A549 (cell line): Measurements from ENCODE around the gene TEFM.

Source experiments
- BHLHE40 ChIP-seq: IDR thresholded peaks from 2 replicates; pipeline ENCODE4 v1.6.1; 2012; ENCODE audit warnings: low read depth, low read length, inconsistent platforms
- CEBPB ChIP-seq, 2 experiments: fragments of >200 bp in 1 of 2; sonication (Bioruptor Twin) in 1 of 2; formaldehyde crosslinking in 1 of 2; IDR thresholded peaks; 2 replicates each; pipeline ENCODE4 v1.6.1; 2012 to 2016
- CHD2 ChIP-seq: fragments of 150-350 bp; IDR thresholded peaks from 2 replicates; pipeline ENCODE4 v1.6.1; 2014; ENCODE audit warnings: low read length; ENCODE audit not compliant: partially characterized antibody
- JUN ChIP-seq, 2 experiments: fragments of >200 bp; sonication (Bioruptor Twin); formaldehyde crosslinking; IDR thresholded peaks; 2 replicates in 1 of 2; 3 replicates in 1 of 2; pipeline ENCODE4 v1.6.1; 2016 to 2017
- JUNB ChIP-seq: fragments of >200 bp; sonication (Bioruptor Twin); formaldehyde crosslinking; IDR thresholded peaks from 2 replicates; pipeline ENCODE4 v1.6.1; 2016
- MAZ ChIP-seq: fragments of 150-350 bp; IDR thresholded peaks from 2 replicates; pipeline ENCODE4 v1.6.1; 2014; ENCODE audit warnings: antibody characterized with exemption, low read depth, low read length, borderline replicate concordance
- MYC ChIP-seq: IDR thresholded peaks from 2 replicates; pipeline ENCODE4 v1.6.1; 2012; ENCODE audit warnings: mild to moderate bottlenecking, inconsistent platforms, low read length, improper control_type of control experiment, borderline replicate concordance
- NFE2L2 ChIP-seq: fragments of 150-350 bp; conservative IDR thresholded peaks from 2 replicates; pipeline ENCODE4 v1.6.1; 2014; ENCODE audit warnings: low read length
- POLR2A ChIP-seq: IDR thresholded peaks from 2 replicates; pipeline ENCODE4 v1.6.1; 2012; ENCODE audit warnings: mild to moderate bottlenecking, low read length
- RAD21 ChIP-seq, 2 experiments: fragments of >200 bp in 1 of 2; sonication (Bioruptor Twin) in 1 of 2; formaldehyde crosslinking in 1 of 2; IDR thresholded peaks in 1 of 2; conservative IDR thresholded peaks in 1 of 2; 2 replicates in 1 of 2; 3 replicates in 1 of 2; pipeline ENCODE4 v1.6.1; 2012 to 2018; ENCODE audit warnings: inconsistent platforms in 1 of 2
- USF2 ChIP-seq: fragments of 450-650 bp; IDR thresholded peaks from 2 replicates; pipeline ENCODE4 v1.6.1; 2014; ENCODE audit warnings: antibody characterized with exemption
- TF ChIP-seq, protein P1 (sequence below): fragments of 200-600 bp; sonication (generic); IDR thresholded peaks from 2 replicates; pipeline ENCODE4 v1.6.1; 2016; ENCODE audit warnings: antibody characterized with exemption, mild to moderate bottlenecking, moderate library complexity
- TF ChIP-seq, protein P2 (sequence below): fragments of >200 bp; sonication (Bioruptor Twin); formaldehyde crosslinking; IDR thresholded peaks from 3 replicates; pipeline ENCODE4 v1.5.1; 2016

DNA sequence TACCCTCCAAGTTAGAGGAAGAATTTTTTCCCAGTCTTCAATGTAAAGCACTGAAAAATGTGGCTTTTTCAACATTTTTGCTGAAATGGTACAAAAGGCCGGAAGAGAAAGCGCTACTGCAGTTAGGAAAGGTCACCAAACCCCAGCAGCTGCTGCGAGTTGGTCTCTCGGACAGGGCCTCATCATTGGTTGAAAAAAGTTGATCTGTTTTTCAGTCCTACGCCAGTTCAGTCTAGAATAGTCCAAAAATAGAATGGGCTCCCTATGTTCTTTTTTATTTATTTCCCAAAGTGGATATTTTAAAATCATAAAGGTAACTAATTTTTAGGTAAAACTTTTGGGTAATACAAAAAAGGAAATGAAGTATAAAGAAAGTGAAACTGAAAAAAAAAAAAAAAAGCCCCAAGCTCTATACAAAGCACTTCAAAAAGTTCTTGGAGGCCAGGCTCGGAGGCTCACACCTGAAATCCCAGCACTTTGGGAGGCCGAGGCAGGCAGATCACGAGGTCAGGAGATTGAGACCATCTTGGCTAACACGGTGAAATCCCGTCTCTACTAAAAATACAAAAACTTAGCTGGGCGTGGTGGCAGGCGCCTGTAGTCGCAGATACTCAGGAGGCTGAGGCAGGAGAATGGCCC, 33.1 kb upstream of the TEFM start:
- TF ChIP-seq, protein P1, sequence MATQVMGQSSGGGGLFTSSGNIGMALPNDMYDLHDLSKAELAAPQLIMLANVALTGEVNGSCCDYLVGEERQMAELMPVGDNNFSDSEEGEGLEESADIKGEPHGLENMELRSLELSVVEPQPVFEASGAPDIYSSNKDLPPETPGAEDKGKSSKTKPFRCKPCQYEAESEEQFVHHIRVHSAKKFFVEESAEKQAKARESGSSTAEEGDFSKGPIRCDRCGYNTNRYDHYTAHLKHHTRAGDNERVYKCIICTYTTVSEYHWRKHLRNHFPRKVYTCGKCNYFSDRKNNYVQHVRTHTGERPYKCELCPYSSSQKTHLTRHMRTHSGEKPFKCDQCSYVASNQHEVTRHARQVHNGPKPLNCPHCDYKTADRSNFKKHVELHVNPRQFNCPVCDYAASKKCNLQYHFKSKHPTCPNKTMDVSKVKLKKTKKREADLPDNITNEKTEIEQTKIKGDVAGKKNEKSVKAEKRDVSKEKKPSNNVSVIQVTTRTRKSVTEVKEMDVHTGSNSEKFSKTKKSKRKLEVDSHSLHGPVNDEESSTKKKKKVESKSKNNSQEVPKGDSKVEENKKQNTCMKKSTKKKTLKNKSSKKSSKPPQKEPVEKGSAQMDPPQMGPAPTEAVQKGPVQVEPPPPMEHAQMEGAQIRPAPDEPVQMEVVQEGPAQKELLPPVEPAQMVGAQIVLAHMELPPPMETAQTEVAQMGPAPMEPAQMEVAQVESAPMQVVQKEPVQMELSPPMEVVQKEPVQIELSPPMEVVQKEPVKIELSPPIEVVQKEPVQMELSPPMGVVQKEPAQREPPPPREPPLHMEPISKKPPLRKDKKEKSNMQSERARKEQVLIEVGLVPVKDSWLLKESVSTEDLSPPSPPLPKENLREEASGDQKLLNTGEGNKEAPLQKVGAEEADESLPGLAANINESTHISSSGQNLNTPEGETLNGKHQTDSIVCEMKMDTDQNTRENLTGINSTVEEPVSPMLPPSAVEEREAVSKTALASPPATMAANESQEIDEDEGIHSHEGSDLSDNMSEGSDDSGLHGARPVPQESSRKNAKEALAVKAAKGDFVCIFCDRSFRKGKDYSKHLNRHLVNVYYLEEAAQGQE, result no peak
- no peak for TF ChIP-seq BHLHE40
- no peak for TF ChIP-seq POLR2A
- TF ChIP-seq USF2, result no peak
- no peak for TF ChIP-seq MYC
- TF ChIP-seq, protein P2, sequence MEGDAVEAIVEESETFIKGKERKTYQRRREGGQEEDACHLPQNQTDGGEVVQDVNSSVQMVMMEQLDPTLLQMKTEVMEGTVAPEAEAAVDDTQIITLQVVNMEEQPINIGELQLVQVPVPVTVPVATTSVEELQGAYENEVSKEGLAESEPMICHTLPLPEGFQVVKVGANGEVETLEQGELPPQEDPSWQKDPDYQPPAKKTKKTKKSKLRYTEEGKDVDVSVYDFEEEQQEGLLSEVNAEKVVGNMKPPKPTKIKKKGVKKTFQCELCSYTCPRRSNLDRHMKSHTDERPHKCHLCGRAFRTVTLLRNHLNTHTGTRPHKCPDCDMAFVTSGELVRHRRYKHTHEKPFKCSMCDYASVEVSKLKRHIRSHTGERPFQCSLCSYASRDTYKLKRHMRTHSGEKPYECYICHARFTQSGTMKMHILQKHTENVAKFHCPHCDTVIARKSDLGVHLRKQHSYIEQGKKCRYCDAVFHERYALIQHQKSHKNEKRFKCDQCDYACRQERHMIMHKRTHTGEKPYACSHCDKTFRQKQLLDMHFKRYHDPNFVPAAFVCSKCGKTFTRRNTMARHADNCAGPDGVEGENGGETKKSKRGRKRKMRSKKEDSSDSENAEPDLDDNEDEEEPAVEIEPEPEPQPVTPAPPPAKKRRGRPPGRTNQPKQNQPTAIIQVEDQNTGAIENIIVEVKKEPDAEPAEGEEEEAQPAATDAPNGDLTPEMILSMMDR, result no peak
- TF ChIP-seq CEBPB (IDR thresholded peaks at IDR 0.05), result no peak
- TF ChIP-seq RAD21 (conservative IDR thresholded peaks at IDR 0.05 in 1 of 2, IDR thresholded peaks at IDR 0.05 in 1 of 2), result no peak
- no peak for TF ChIP-seq JUN (IDR thresholded peaks at IDR 0.05)
- no peak for TF ChIP-seq NFE2L2
- TF ChIP-seq CHD2, result no peak
- no peak for TF ChIP-seq JUNB
- TF ChIP-seq MAZ, result no peak
